Stimulated activated CD4-positive, alpha-beta T cell treated with anti-CD3 and anti-CD28 coated beads, Interleukin-12 subunit alpha, Interleukin-12 subunit beta, amount 100 ng/mL, for 4 hours (primary cell): ENCODE measurements around the gene ZNRF1.

Experiments used
- DNase-seq: peaks from one replicate; pipeline ENCODE4 v3.0.0-alpha.2; 2020

ZNRF1 gene

GRCh38 chr16:75028544-75029135 is 29.8 kb downstream of the ZNRF1 start:
- DNase-seq: no peak

- no peak for DNase-seq
Observed at GRCh38 chr16:75029854-75030253, 31.0 kb downstream of the ZNRF1 start.

- no peak for DNase-seq
Observed at GRCh38 chr16:75032655-75033054, 33.8 kb downstream of the ZNRF1 start.

- no peak for DNase-seq
Observed at GRCh38 chr16:75035410-75035968, 36.7 kb downstream of the ZNRF1 start.

GRCh38 chr16:75038036-75038858 is 39.4 kb downstream of the ZNRF1 start:
- no peak for DNase-seq

- no peak for DNase-seq
Observed at GRCh38 chr16:75039941-75040340, 41.1 kb downstream of the ZNRF1 start.

- DNase-seq: no peak
Observed at GRCh38 chr16:75042426-75043174, 43.8 kb downstream of the ZNRF1 start.

- no peak for DNase-seq
Observed at GRCh38 chr16:75043175-75043895, 44.5 kb downstream of the ZNRF1 start.

GRCh38 chr16:75044800-75045361 is 46.1 kb downstream of the ZNRF1 start:
- no peak for DNase-seq

- no peak for DNase-seq
Observed at GRCh38 chr16:75045424-75045823, 46.6 kb downstream of the ZNRF1 start.

GRCh38 chr16:75048054-75048453 is 49.2 kb downstream of the ZNRF1 start:
- DNase-seq: no peak

GRCh38 chr16:75048530-75048929 is 49.7 kb downstream of the ZNRF1 start:
- DNase-seq: no peak

- no peak for DNase-seq
Observed at GRCh38 chr16:75052481-75053202, 53.8 kb downstream of the ZNRF1 start.

- no peak for DNase-seq
Observed at GRCh38 chr16:75053791-75054555, 55.1 kb downstream of the ZNRF1 start.

GRCh38 chr16:75054556-75054947 is 55.7 kb downstream of the ZNRF1 start:
- no peak for DNase-seq

- no peak for DNase-seq
Observed at GRCh38 chr16:75058806-75059205, 60.0 kb downstream of the ZNRF1 start.

- no peak for DNase-seq
Observed at GRCh38 chr16:75059411-75059810, 60.6 kb downstream of the ZNRF1 start.

GRCh38 chr16:75060723-75061122 is 61.9 kb downstream of the ZNRF1 start:
- no peak for DNase-seq

- DNase-seq: no peak
Observed at GRCh38 chr16:75061669-75062068, 62.8 kb downstream of the ZNRF1 start.

GRCh38 chr16:75062135-75062975 is 63.5 kb downstream of the ZNRF1 start:
- no peak for DNase-seq
